ENCODE measurements around the gene FBXO24. TPM values are rescaled to one million over a fixed set of nuclear protein-coding genes. Genes with fewer than 3 reads are reported as not detected.

The FBXO24 gene
- total and polyA plus RNA-seq, 2 of the 8 experiments (the other 6 are each of a cell fraction or from before 2014, with no cell fraction given) = 0.35 to 0.57 TPM

DNA sequence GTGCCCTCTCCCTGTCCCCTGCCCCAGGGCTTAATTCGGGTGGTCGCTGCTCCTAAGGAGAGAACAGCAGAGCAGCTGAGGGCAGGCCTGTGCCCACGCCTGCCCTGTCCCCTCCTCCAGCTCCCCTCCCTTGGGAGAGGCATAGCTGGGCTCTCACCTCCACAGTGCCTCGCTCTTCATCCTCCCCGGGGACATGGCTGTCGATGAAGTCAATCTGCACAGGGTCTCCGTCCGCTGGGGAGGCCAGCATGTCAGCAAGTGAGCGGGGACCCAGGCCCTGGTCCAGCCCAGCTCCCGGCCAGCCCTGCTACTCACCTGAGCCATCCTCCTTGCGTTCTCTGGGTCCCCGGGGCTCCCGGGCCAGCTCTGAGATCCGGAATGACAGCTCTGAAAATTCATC, 8.6 kb upstream of the FBXO24 start:
- Histone ChIP-seq H3K56ac (replicated peaks; ENCODE audit: insufficient read length, low read depth, low read length) (no peak overlapping the region), H4K8ac (ENCODE audit: extremely low read depth, insufficient read depth, low read length) (no peak overlapping the region), H3K27ac (ENCODE audit: low read depth, low read length) (no peak overlapping the region), H4K20me1 (replicated peaks in 1 of 2; ENCODE audit: control insufficient read depth in 1 of 2, insufficient read depth in 2 of 2, low read length in 2 of 2) (peaks cover 2 to 17% of the 10 kb centered on the region in 2 experiments), H3K18ac (ENCODE audit: extremely low read depth, low read length) (no peak overlapping the region), H3K4ac (replicated peaks; ENCODE audit: insufficient read length, low read depth, low read length) (no peak overlapping the region), H2BK5ac (ENCODE audit: low read depth, low read length) (no peak overlapping the region; the same call in 1 of the 2 replicates), H2BK15ac (ENCODE audit: low read length) (no peak overlapping the region), H2AK5ac (ENCODE audit: low read depth, low read length) (no peak overlapping the region), H4K5ac (ENCODE audit: insufficient read length, low read depth, low read length) (no peak overlapping the region), H3K23ac (ENCODE audit: insufficient read length) (no peak overlapping the region), H3K4me1 (replicated peaks in 1 of 4; ENCODE audit: control insufficient read depth in 3 of 4, insufficient read depth in 4 of 4, low read length in 3 of 4) (peaks cover 0 to 8% (median 4%) of the 10 kb centered on the region in 4 experiments; a peak in 4 of 7 replicates), H3K14ac (ENCODE audit: insufficient read length) (no peak overlapping the region), H2BK20ac (ENCODE audit: low read length) (no peak overlapping the region), H3K27me3 (replicated peaks in 1 of 4; ENCODE audit: control insufficient read depth in 3 of 4, extremely low read depth in 1 of 4, insufficient read depth in 3 of 4, low read length in 3 of 4) (peaks cover 0 to 2% (median 0%) of the 10 kb centered on the region in 4 experiments; a peak in 1 of 7 replicates), H2AFZ (ENCODE audit: low read length) (no peak overlapping the region), H3K9me3 (ENCODE audit: insufficient read depth in 2 of 2, low read depth in 1 of 2, low read length in 1 of 2) (no peaks in the 10 kb centered on the region), H3K79me2 (ENCODE audit: control insufficient read depth in 1 of 2, insufficient read depth in 2 of 2, low read length in 2 of 2) (no peaks in the 10 kb centered on the region), H2BK120ac (replicated peaks; ENCODE audit: low read depth, low read length) (no peak overlapping the region), H3K23me2 (ENCODE audit: low read depth, low read length) (peaks cover 7% of the 10 kb centered on the region), H2BK12ac (ENCODE audit: low read depth, low read length) (no peak overlapping the region), H3K4me2 (ENCODE audit: insufficient read depth in 1 of 2, low read depth in 2 of 2, low read length in 2 of 2) (no peak overlapping the region), H3K36me3 (ENCODE audit: control insufficient read depth in 2 of 4, insufficient read depth in 4 of 4, low read length in 3 of 4) (peaks cover 15 to 41% (median 37%) of the 10 kb centered on the region in 4 experiments), H3K9ac (replicated peaks in 1 of 4; ENCODE audit: extremely low read depth in 1 of 4, low read depth in 3 of 4, low read length in 3 of 4) (no peak overlapping the region), H4K91ac (replicated peaks; ENCODE audit: insufficient read length, low read length) (no peak overlapping the region), H3K79me1 (ENCODE audit: low read depth, low read length) (peaks cover 7% of the 10 kb centered on the region), H3K4me3 (ENCODE audit: extremely low read depth in 1 of 4, insufficient read depth in 2 of 4, low read depth in 3 of 4, low read length in 4 of 4) (no peak overlapping the region)
- CTCF ChIA-PET (ENCODE audit: partially characterized antibody) = interaction anchor here (0.9 to 3.8 kb wide), 9 partner anchors 9 to 147 kb away, joined by 3 to 16 read pairs (median 5); partner anchors contain the start of genes FBXO24, LRCH4 and MOSPD3
- 87% methylated on average over 12 of the region's 14 CpGs; no CpG with 5 or more reads in 1 of the 2 experiments for WGBS, 2 experiments (ENCODE audit: extremely low coverage in 1 of 2, insufficient coverage in 1 of 2, insufficient read length in 1 of 2, insufficient replicate concordance in 2 of 2, low coverage in 1 of 2, low lambda C conversion rate in 2 of 2, missing lambda C conversion rate in 1 of 2)
- POLR2A ChIA-PET (ENCODE audit: partially characterized antibody) = interaction anchor here (0.6 to 2.6 kb wide), 5 partner anchors 8 to 244 kb away, joined by 3 to 10 read pairs (median 3); partner anchors contain the start of genes FBXO24 and LRCH4
- TF ChIP-seq ZNF274 (IDR thresholded peaks at IDR 0.05; ENCODE audit: borderline replicate concordance, extremely low read depth, low read length) = no peak
- no peak for TF ChIP-seq RAD21 (IDR thresholded peaks at IDR 0.05 in 1 of 2, conservative IDR thresholded peaks at IDR 0.05 in 1 of 2; ENCODE audit: low read depth in 2 of 2, low read length in 2 of 2)
- TF ChIP-seq TBP (IDR thresholded peaks at IDR 0.05; ENCODE audit: low read depth, low read length) = no peak
- TF ChIP-seq, protein P1, sequence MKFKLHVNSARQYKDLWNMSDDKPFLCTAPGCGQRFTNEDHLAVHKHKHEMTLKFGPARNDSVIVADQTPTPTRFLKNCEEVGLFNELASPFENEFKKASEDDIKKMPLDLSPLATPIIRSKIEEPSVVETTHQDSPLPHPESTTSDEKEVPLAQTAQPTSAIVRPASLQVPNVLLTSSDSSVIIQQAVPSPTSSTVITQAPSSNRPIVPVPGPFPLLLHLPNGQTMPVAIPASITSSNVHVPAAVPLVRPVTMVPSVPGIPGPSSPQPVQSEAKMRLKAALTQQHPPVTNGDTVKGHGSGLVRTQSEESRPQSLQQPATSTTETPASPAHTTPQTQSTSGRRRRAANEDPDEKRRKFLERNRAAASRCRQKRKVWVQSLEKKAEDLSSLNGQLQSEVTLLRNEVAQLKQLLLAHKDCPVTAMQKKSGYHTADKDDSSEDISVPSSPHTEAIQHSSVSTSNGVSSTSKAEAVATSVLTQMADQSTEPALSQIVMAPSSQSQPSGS (IDR thresholded peaks at IDR 0.05; ENCODE audit: low read length) = no peak
- TF ChIP-seq MAFK (IDR thresholded peaks at IDR 0.05; ENCODE audit: low read depth, low read length) = no peak
- TF ChIP-seq YY1 (IDR thresholded peaks at IDR 0.05; ENCODE audit: low read depth, low read length) = no peak
- TF ChIP-seq CEBPB (IDR thresholded peaks at IDR 0.05; ENCODE audit: low read depth, low read length) = no peak
- DNase-seq (ENCODE audit: low read depth in 1 of 2, low spot score in 2 of 2) = no peak
- FAIRE-seq = no peak

All from H1 (cell line).